HG02759 (cell line): ENCODE measurements around the gene FIGN.

Experiments
- ATAC-seq: cut with Tn5 transposase; IDR thresholded peaks from one replicate; pipeline ENCODE4 v1.9.1; 2021; ENCODE audit warnings: mild to moderate bottlenecking, moderate library complexity; ENCODE audit not compliant: unreplicated experiment

The FIGN gene

DNA sequence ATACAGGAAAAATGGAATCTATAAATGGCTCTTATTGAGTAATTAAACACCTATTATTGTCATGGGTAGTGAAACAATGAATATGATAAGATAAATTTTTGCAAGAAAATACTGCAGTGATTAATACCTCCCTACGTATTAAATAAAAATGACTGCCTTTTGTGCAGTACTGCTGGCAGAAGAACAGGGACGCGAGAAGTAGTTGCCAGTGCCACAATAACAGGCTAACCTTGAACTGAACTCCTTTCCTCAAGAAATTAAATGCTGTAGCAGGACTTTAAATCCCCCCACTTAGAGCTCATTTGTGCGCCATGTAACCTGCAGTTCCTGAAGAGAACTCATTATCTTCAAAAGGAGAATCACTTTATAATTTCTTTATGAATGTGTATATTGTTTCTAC is 24.6 kb downstream of the FIGN start:
- ATAC-seq = no peak

DNA sequence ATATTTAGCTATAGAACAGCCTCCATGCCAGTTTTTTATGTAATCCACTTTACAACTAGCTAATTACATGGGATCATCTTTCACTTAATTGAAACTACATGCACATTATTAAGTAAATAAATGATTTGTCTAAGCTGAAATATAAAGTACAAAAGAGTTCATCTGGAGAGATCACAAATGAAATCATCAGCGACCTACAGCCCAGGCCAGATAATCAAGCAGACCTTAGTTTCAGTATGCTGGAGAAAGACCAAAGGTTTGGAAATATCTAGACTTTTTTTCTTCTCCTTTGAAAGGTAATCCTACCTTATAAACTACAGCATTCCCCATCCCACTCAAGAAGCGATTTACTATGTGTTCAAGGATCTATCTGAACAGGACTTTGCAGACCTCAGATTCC is 26.5 kb downstream of the FIGN start:
- no peak for ATAC-seq

- no peak for ATAC-seq
Measured at GRCh38 chr2:163708265-163708664, 27.5 kb downstream of the FIGN start.

DNA sequence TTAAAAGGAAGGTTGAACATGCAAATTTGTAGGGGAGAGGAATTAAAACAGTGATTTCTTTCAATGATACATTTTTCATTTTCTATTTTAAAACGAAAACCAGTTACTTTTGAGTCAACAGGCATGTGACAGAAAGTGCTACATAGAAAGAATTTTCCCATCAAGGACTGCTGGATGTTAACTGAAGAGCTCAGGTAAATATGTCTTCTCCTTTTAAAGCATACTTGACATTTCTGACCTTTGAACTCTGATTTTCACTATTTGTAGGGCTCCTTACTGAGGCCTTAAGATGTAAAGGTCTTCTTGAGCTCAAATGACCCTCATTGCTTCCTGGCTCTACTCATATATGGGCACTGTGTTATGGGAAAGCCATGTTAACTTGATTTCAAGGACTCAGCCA is 32.4 kb downstream of the FIGN start:
- ATAC-seq = peak; percentile 55

DNA sequence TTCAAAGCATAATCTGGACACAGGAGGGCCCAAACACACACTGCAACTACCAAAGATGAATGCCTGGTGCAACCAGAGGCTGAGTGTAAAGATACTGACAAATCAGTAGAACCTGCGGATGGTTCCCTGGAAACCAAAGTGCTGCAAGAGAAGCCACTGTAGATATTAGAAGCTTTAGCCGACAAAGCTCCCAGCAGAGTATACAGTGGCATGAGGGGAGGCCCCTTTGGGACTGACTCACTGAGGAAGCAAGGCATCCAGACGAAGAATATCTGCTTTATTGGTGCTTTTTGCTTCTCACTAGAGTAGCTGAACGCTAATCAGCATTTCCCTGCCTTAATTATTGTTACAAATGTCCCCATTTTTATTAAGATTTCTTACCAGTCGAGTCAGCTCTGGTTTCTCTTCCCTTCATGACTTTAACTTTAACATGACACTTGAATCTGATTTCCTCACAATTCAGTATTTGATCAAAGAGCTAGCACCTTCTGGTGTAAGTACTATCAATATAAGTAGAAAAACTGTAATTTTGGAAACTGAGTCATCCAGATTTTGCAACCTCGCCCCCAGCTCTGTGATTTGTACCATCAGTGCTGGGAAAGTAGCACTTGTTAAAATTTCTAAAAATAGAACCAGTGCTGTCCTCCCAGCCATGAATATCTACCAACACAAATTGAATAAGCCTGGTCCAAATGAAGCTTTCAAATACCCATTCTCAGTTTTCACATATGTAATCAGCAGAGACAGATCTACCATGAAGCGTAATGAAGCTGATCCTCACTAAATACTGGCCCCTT is 34.2 kb downstream of the FIGN start:
- ATAC-seq = no peak

GRCh38 chr2:163698857-163699256 is 37.0 kb downstream of the FIGN start:
- no peak for ATAC-seq

DNA sequence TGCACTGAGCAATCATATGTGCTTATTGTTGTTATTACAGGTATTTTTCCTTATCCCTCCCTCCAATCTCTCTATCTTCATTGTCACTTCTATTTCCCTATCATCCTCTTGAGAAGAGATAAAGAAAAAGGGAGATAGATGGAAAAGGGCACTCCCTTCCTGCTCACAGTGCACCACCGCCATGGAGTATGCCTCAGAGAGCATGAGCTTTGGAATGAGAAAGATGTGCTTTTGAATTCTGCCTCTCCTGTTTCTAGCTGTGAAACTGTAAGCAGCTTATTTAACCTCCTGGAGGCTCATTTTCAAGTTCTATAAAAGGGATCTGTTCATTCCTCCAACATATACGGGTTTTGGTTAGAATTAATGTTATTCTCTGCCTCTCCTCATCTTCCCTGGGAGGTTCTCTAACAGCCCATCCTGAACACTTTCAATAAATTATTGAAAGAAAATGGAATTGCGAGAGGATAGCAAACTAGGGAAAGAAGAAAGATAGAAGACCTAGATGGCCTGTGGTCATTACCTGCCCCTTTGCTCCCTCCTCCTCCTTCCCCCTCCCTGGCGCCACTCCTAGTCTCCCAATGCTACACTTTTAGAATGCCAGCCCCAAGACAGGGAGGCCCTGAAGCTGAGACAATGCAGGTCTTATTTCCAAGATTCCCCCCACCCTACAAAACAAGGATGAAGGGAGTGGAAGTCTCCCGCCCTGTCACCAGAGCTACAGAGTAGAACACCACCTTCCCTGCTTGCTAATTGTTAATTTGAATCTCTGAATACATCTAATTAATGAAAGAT is 37.8 kb downstream of the FIGN start:
- ATAC-seq = no peak

- ATAC-seq = no peak
Measured at GRCh38 chr2:163697429-163697828, 38.4 kb downstream of the FIGN start.

- no peak for ATAC-seq
Measured at GRCh38 chr2:163693484-163693883, 42.3 kb downstream of the FIGN start.

- no peak for ATAC-seq
Measured at GRCh38 chr2:163692611-163693482, 43.0 kb downstream of the FIGN start.

DNA sequence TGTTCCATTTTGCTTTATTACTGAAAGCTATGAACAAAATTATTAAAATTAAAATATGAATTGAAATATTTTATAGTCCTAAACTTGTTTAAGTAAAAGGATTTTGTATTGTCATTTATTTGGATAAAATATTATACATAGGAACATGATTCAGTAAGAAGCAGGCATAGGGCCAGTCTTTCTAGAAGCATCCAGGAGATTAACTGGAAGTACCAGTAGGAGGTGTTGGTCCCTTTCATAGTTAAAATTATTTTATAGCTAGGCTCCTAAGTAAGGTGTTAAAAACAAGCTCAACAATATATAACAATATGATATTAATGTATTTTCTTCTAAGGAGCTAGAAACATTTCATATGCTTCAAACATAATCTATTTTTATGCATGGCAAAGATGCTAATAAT is 43.7 kb downstream of the FIGN start:
- ATAC-seq = no peak

DNA sequence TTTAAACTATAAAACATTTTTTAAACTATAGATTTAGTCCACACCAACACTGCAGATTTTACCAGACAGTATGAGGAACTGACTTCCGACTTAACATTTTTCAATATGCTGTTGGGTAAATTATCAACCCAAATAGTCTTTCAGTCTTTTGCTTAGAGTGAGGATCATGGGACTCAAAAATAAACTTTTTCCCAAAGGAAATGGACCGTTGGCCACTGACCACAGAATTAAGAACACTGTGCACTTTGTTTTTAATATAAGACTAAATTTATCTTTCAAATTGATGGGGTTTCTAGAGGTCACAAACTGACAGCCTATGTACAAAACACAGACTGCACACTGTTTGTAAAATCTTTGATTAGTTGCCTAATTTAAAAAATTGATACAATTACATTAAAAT is 44.9 kb downstream of the FIGN start:
- no peak for ATAC-seq

DNA sequence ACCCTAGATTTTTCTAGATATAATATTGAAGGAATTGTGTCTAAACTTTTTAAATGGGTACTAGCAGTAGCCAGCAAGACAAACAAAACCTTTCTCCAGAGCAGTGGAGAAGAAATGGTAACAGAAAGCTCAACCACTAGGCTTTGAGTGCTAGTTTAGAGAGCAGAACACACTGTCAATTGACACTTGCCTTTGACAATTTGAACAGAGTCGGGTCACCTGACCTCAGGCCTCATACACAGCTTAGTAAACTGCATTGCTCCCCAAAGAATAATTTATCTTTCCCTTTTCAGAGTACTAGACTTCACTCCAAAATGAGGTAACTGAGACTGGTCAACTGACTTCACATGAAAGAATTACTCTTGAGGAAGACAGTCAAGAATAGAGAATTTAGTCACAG is 48.6 kb downstream of the FIGN start:
- no peak for ATAC-seq

GRCh38 chr2:163686289-163686688 is 49.5 kb downstream of the FIGN start:
- no peak for ATAC-seq

DNA sequence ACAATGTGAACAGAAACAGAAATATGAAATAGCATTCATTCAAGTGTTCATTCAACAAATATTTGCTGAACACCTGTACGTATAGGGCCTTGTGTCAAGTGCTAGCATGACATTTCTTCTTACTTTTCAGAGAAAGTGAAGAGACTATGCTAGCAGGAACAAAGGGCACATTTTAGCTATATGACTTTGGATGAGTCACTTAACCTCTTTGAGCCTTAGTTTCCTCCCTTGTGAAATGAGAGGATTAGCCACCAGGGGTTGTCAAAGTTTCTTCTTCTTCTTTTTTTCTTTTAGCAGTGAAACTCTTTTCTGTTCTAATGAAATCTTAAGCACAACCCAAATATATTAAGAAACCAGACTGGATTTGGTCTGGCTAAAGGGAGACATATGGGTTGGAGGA is 53.1 kb downstream of the FIGN start:
- no peak for ATAC-seq

DNA sequence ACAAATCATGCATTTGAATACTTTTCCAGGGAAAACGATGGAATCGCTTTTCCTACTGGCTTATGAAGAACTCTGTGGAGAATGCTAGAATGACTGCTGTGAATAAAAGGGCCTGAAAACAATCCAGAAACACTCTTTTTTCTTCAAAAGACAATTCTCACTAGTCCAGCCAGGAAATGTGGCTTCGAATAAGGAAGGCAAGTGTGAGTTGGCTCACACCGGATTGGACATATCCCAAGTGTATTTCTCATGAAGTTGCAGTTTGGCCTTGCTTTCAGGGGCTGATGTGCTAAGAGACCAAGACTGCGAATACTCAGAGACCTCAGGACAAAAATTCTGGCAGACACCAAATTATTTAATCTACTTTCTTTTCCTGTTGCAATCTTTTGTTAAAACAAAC is 54.1 kb downstream of the FIGN start:
- ATAC-seq = no peak

DNA sequence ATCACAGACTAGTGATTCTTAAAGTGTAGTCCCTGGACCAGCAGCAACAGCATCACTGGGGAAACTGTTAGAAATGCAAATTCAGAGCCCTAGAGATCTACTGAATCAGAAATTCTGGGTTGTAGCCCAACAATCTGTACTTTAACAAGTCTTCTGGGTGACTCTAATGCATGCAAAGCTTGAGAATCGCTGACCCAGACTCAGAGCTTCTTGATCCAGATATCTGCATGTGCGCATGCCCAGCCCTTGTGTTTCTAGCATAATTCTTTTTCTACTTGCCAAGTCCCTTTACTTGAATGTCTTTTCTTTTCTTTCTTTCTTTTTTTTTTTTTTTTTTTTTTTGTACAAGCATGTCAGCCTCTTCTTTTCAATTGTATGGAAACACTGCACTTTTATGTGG is 60.4 kb downstream of the FIGN start:
- no peak for ATAC-seq

DNA sequence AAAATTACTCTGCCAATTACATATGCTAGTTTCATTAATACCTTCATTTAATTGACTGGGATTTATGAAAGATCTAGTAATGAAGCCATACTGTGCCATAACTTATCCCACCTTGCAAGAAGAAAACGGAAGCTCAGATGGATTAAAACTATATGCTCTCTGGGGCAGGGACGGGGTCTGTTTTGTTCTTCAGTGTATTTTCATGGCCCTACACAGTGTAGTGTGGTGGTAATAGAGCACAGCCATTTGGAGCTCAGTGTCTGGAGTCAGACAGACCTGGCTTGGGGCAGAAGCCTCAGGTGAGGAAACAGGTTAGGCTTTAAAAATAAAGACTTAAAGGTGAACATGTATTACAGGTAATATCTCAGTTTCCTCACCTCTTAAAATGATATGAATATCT is 62.3 kb downstream of the FIGN start:
- ATAC-seq = no peak

- no peak for ATAC-seq
Measured at GRCh38 chr2:163670929-163671328, 64.9 kb downstream of the FIGN start.

- ATAC-seq = no peak
Measured at GRCh38 chr2:163669506-163669905, 66.3 kb downstream of the FIGN start.

- ATAC-seq = no peak
Measured at GRCh38 chr2:163667064-163667887, 68.5 kb downstream of the FIGN start.
